K562 (cell line): ENCODE measurements around the gene LDAH. TPM values are rescaled to one million over a fixed set of nuclear protein-coding genes. Genes with fewer than 3 reads are reported as not detected.

Experiments used
- ATAC-seq: fragments of 200-7000 bp; cut with Tn5 transposase; 3 replicates; pipeline ENCODE4 v1.9.1; 2020; ENCODE audit warnings: moderate library complexity
- BruUV-seq: library from RNA; stranded (reverse); fragments of 400-500 nt; replicated peaks from 2 replicates; lab custom pipeline; 2021; lab: Mats Ljungman, UMichigan
- CTCF ChIA-PET: fragments of 300-600 bp; formaldehyde crosslinking; extraction: SDS; loops from one replicate; lab custom pipeline; 2021; ENCODE audit warnings: low intra/inter-chr PET ratio; lab: Yijun Ruan, JAX
- POLR2A ChIA-PET: fragments of 300-600, 350-650 bp; sonication (Branson Sonifier 250); formaldehyde crosslinking; extraction: SDS; loops from one replicate; lab custom pipeline; 2021; ENCODE audit warnings: antibody characterized with exemption, inconsistent platforms; lab: Yijun Ruan, JAX
- DNase-seq, 4 experiments: peaks; one replicate each; pipeline versions ENCODE4 v3.0.0 to v3.0.0-alpha.2; 2011 to 2018; ENCODE audit warnings: low spot score in 3 of 4, mixed read lengths in 3 of 4; ENCODE audit errors: extremely low read depth in 1 of 4
- FAIRE-seq: peaks from 2 replicates; lab custom pipeline; 2011; peaks lifted over from hg19 to GRCh38; lab: Jason Lieb, UNC
- H2AFZ ChIP-seq: 2 replicates; pipeline ENCODE4 v1.6.0; 2011; ENCODE audit warnings: low read depth, low read length, control low read depth, inconsistent platforms
- H3K27ac ChIP-seq: fragments of 200-600 bp; 3 replicates; pipeline ENCODE4 v1.8.0; 2011; ENCODE audit warnings: low read depth, mild to moderate bottlenecking, control low read depth, inconsistent platforms, low read length, moderate library complexity, mixed read lengths; ENCODE audit errors: extremely low read depth
- H3K27me3 ChIP-seq, 2 experiments: fragments of 300-600 bp in 1 of 2; 2 replicates in 1 of 2; 3 replicates in 1 of 2; pipeline versions ENCODE4 v1.6.0 to v1.8.0; 2011; ENCODE audit warnings: inconsistent platforms in 2 of 2, low read length in 2 of 2, mild to moderate bottlenecking in 1 of 2, mixed read lengths in 1 of 2, moderate library complexity in 1 of 2; ENCODE audit not compliant: control insufficient read depth in 2 of 2, insufficient read depth in 2 of 2
- H3K36me3 ChIP-seq: fragments of 300-600 bp; 3 replicates; pipeline ENCODE4 v1.8.0; 2011; ENCODE audit warnings: mild to moderate bottlenecking, low read length, inconsistent platforms; ENCODE audit not compliant: control insufficient read depth, insufficient read depth
- H3K4me1 ChIP-seq, 2 experiments: fragments of 200-600 bp in 1 of 2; replicated peaks in 1 of 2; 2 replicates in 1 of 2; 3 replicates in 1 of 2; pipeline versions ENCODE4 v1.5.1 to v1.8.0; 2011; ENCODE audit warnings: inconsistent platforms in 2 of 2, low read length in 2 of 2, mild to moderate bottlenecking in 1 of 2, mixed read lengths in 1 of 2, moderate library complexity in 1 of 2; ENCODE audit not compliant: control insufficient read depth in 2 of 2, insufficient read depth in 2 of 2
- H3K4me2 ChIP-seq: 2 replicates; pipeline ENCODE4 v1.6.1; 2011; ENCODE audit warnings: low read length, control low read depth, inconsistent platforms, mixed read lengths; ENCODE audit not compliant: insufficient read depth
- H3K4me3 ChIP-seq: fragments of 200-600 bp; sonication (generic), shearing (Covaris generic); 2 replicates; pipeline ENCODE4 v1.5.1; 2016; ENCODE audit warnings: control low read depth, inconsistent platforms
- H3K79me2 ChIP-seq: fragments of 200-600 bp; 3 replicates; pipeline ENCODE4 v1.8.0; 2011; ENCODE audit warnings: low read length, inconsistent platforms; ENCODE audit not compliant: control insufficient read depth, insufficient read depth
- H3K9ac ChIP-seq, 2 experiments: 2 replicates each; pipeline versions ENCODE4 v1.6.0 to v1.6.1; 2011; ENCODE audit warnings: low read depth in 2 of 2, low read length in 2 of 2, control low read depth in 1 of 2, inconsistent platforms in 1 of 2, mild to moderate bottlenecking in 1 of 2, mixed read lengths in 1 of 2; ENCODE audit not compliant: insufficient read depth in 1 of 2
- H3K9me1 ChIP-seq: one replicate; pipeline ENCODE4 v1.6.0; 2011; ENCODE audit warnings: inconsistent platforms, mild to moderate bottlenecking, low read length, moderate library complexity; ENCODE audit not compliant: control insufficient read depth, insufficient read depth
- H3K9me3 ChIP-seq: replicated peaks from 2 replicates; pipeline ENCODE4 v1.5.1; 2011; ENCODE audit warnings: low read depth, low read length, inconsistent platforms; ENCODE audit not compliant: control insufficient read depth, insufficient read depth
- H4K20me1 ChIP-seq: replicated peaks from 2 replicates; pipeline ENCODE4 v1.6.1; 2011; ENCODE audit warnings: low read length, inconsistent platforms, mixed read lengths; ENCODE audit not compliant: control insufficient read depth, insufficient read depth
- CREM ChIP-seq: IDR thresholded peaks from 2 replicates; pipeline ENCODE4 v1.6.1; 2014; ENCODE audit warnings: antibody characterized with exemption, low read depth
- HNRNPK ChIP-seq: fragments of 200-400 bp; formaldehyde crosslinking; IDR thresholded peaks from one replicate; pipeline ENCODE4 v1.6.1; 2018; ENCODE audit warnings: mild to moderate bottlenecking, low read depth, low read length; ENCODE audit not compliant: poor library complexity, severe bottlenecking
- LCOR ChIP-seq: sonication (generic); formaldehyde crosslinking; IDR thresholded peaks from 2 replicates; pipeline ENCODE4 v1.8.0; 2022; ENCODE audit warnings: mild to moderate bottlenecking, missing genetic modification reagents
- NFIC ChIP-seq: fragments of 450-650 bp; IDR thresholded peaks from 2 replicates; pipeline ENCODE4 v1.6.1; 2017; ENCODE audit warnings: mild to moderate bottlenecking, inconsistent platforms
- POLR2G ChIP-seq: fragments of 200-400 bp; formaldehyde crosslinking; IDR thresholded peaks from 2 replicates; pipeline ENCODE4 v1.6.1; 2017; ENCODE audit warnings: low read depth, mild to moderate bottlenecking, antibody characterized with exemption, low read length, moderate library complexity
- ZNF239 ChIP-seq: fragments of 250-450 bp; sonication (Bioruptor Pico); IDR thresholded peaks from 2 replicates; pipeline ENCODE4 v1.4.0; 2020; ENCODE audit warnings: mild to moderate bottlenecking
- WGBS: fragments of 100-300 bp; shearing (Covaris generic); methylation state at CpG from one replicate; pipeline ENCODE4 v1.1.6; 2016; ENCODE audit warnings: low coverage, mixed read lengths; ENCODE audit not compliant: insufficient coverage; ENCODE audit errors: missing lambda C conversion rate; 5-methylcytosine and 5-hydroxymethylcytosine counted together
- in situ Hi-C: fragments of 300-500 bp; cut with MboI; formaldehyde crosslinking; loops from 4 replicates; pipeline ENCODE4 v1.15.0; 2018; ENCODE audit warnings: inconsistent platforms, mixed read lengths
- intact Hi-C: fragments of 100-400 bp; cut with micrococcal nuclease; formaldehyde crosslinking; loops from 2 replicates; pipeline ENCODE4 v1.14.2; 2022
- polyA plus RNA-seq, 8 experiments: library from polyadenylated mRNA; depleted of rRNA in 4 of 8; stranded (reverse) in 5 of 8; unstranded in 3 of 8; fragments of >200 nt; fragmentation: Nextera tagmentation in 2 of 8; fragmentation: Illumina TruSeq in 1 of 8; extraction: Ambion mirVana in 2 of 8; extraction: Trizol in 1 of 8; gene quantifications; 2 replicates each; pipeline versions ENCODE4 v1.2.1 to v1.2.3, GENCODE V29; 2011 to 2014; ENCODE audit warnings: inconsistent platforms in 1 of 8, missing spikeins in 1 of 8
- total RNA-seq, 7 experiments: library from RNA; depleted of rRNA in 6 of 7; stranded (reverse); fragments of >200 nt in 6 of 7; fragmentation: Illumina TruSeq in 2 of 7; extraction: Trizol in 2 of 7; gene quantifications; 2 replicates each; pipeline versions ENCODE4 v1.2.1 to v1.2.3, GENCODE V29; 2011 to 2021; ENCODE audit warnings: low replicate concordance in 1 of 7

Gene LDAH
- total and polyA plus RNA-seq, 9 of the 15 experiments (the other 6 are each of a cell fraction or from before 2014, with no cell fraction given) = 22.3 to 60.1 (median 40.0) TPM

DNA sequence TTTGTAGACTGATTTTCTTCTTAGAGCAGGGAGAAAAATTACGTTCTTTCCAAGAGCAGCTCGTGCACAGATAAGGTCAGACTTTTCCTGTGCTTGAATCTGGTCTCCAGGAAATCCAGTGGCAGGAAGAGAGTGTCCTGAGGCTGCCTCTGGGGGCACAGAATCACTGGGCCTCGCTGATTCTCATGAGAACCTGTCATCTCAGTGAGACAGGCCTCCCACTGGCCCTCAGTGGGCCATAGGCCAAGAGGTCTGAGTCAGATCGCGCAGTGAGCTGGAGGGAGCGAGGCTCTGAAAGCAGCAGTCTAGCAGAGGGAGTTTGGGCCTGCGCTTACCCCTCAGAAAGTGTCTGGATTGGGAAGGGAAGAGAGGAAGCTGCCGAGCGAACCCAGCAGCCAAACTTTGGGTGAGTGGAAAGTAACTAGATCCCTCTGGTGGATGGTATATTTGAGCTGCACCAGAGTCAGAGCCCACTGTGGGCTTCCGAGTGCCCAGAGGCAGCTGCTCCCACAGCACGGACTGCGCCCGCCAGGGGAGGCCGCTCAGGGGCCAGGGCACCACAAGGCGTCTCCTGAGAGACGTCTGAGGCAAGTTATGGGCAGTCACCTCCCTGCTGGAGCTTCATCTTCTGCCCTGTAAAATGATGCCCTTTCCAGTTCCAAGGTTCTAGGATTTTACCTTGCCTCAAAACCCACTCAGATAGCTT is 147.8 kb downstream of the LDAH start:
- peak in 1 of 4 experiments; percentile 34 for DNase-seq
- Histone ChIP-seq H3K4me3 (no peak overlapping the region), H3K4me2 (no peak overlapping the region), H3K9me1 (no peaks in the 10 kb centered on the region), H4K20me1 (no peaks in the 10 kb centered on the region; the same call in none of the 2 replicates), H2AFZ (no peak overlapping the region), H3K4me1 (peaks cover 0 to 10% of the 10 kb centered on the region in 2 experiments; a peak in 1 of 5 replicates), H3K36me3 (no peaks in the 10 kb centered on the region), H3K9me3 (no peaks in the 10 kb centered on the region), H3K79me2 (no peaks in the 10 kb centered on the region), H3K27me3 (peaks cover 9 to 40% of the 10 kb centered on the region in 2 experiments), H3K27ac (no peak overlapping the region), H3K9ac (0 out of 4 replicates have a peak overlapping the region, but pooled peaks of 1 of the 2 experiments have one; percentile 23)
- BruUV-seq = no TSS peak
- ChIA-PET CTCF (interaction anchor here (2.1 kb wide), 1 partner anchor 14 kb away, joined by 6 read pairs; no protein-coding TSS in a partner anchor), POLR2A (interaction anchor here (0.6 to 0.9 kb wide), 3 partner anchors 18 to 443 kb away, joined by 3 to 4 read pairs (median 3); no protein-coding TSS in a partner anchor)
- in situ Hi-C loops (loop anchor here (25.0 kb wide), 1 partner anchor 587 kb away; no protein-coding TSS in a partner anchor), intact Hi-C loops (no loop called here)
- TF ChIP-seq POLR2G (peak; percentile 45), LCOR (CRISPR knock-in tag) (no peak), NFIC (peak; percentile 22; the same call in 1 of the 2 replicates), HNRNPK (no peak), ZNF239 (CRISPR knock-in tag) (no peak), CREM (0 out of 2 replicates have a peak, but pooled peaks have one; percentile 9)
- peak; percentile 61 for ATAC-seq
- WGBS = 12% methylated on average over 14 of the region's 16 CpGs
- no peak for FAIRE-seq
